NCI-H526 (cell line): ENCODE measurements around the gene ACSL3.
"Not testable (repeated sequence)": the region's sequence is repeated elsewhere in the genome, so short reads cannot be mapped to it uniquely, and the experiment has no call there.

Source experiments
- DNase-seq, 2 experiments: peaks; one replicate each; lab custom pipeline; 2025; lab: John Stamatoyannopoulos, UW

The ACSL3 gene

DNA sequence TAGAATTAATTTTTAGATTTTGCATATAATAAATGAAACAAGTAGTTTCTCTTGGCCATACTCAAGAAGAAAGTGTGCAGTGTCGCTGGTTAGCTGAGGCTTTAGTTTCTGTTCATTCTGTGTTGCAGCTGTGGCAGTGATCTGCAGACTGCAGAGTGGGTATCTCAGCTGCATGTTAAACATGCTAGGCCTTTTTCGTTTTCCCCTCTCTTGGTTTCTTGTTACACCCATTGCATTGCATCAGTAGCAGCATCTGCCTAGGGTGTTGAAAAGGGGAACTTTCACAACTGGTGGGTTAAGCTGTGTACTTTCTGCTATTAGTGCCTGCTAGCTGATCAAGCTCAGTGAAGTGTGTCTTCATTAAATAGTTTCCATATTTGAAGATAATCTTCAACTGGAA, 51.3 kb downstream of the ACSL3 start:
- no peak for DNase-seq

- no peak for DNase-seq
These were observed 51.9 kb downstream of the ACSL3 start for GRCh38 chr2:222912776-222913175.

DNA sequence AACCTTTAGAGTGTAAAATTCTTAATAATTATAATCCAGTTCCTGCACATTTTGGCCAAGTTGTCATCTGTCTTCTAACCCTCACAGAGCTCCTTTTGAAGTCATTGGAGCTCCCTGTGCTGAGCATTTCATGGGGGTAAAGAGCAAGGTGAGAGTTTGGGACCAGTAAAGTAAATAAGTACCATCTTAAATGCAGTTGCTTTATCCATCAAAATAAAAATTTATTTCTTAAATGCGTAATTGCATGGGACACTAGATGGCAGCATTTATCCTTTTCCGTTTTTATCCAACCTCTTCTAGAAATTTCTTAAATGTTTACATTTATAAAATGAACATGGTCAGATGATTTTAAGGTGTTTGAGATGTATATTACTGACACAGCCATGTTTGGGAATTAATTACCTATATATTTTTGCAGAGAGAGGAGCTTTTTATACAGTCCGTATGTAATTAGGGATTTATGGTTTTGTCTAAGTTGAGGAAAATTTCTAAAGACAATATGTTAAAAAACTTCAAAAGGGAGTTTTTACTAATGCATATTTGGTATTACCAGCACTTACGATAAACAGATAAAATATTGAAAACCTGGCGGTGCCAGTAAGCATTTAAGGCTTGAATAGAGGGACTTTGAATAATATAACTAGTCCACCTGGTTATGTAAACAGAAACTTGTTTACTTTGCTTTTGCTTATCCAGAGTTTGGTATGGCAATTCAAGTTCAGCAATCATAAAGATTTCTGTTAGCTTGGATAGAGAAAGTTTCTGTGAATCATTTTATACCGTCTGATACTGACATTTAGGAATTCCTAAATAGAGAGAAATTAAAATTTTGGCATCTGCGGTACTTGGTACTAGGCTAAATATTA, 54.5 kb downstream of the ACSL3 start:
- DNase-seq = peak; percentile 13 to 51

DNA sequence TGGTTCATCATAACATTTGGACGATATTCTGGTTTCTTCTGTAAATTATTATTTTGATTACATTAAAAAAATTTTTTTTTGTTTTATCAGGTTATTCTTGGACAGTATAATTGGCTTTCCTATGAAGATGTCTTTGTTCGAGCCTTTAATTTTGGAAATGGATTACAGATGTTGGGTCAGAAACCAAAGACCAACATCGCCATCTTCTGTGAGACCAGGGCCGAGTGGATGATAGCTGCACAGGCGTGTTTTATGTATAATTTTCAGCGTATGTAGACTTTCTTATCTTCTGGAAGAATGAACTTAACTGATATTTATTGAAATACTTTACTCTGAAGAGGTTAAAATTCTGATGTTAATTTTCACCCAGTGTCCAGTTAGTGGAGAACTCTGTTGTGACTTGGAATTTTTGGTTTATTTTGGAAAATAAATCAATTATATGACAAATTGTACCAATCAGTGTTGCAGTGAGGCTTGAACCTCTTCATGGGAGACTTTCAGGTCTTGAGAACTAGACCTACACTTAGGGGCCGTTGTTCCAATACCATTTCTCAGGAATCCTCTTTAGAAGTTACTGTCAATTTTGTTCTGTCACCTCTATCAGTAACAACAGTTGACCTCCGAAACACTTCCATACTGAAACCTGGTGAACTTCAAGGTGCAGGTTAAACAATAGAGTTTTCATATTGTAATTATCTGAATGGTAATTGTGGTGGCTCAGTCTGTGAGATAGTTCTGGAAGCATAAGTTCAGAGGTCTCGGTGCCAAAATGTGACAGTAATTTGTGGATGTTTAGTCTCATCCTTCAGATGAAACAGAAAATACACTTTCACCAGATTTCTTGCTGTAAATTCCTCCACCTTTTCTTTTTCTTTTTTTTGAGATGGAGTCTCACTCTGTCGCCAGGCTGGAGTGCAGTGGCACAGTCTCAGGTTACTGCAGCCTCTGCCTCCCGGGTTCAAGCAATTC, 55.7 kb downstream of the ACSL3 start:
- no peak for DNase-seq

GRCh38 chr2:222917212-222917611, 56.4 kb downstream of the ACSL3 start:
- DNase-seq = not testable (repeated sequence)

- DNase-seq = no peak
These were observed 59.1 kb downstream of the ACSL3 start for GRCh38 chr2:222919841-222920526.

- no peak for DNase-seq
These were observed 59.9 kb downstream of the ACSL3 start for GRCh38 chr2:222920657-222921186.

- no peak for DNase-seq
These were observed 61.4 kb downstream of the ACSL3 start for GRCh38 chr2:222922019-222922800.

DNA sequence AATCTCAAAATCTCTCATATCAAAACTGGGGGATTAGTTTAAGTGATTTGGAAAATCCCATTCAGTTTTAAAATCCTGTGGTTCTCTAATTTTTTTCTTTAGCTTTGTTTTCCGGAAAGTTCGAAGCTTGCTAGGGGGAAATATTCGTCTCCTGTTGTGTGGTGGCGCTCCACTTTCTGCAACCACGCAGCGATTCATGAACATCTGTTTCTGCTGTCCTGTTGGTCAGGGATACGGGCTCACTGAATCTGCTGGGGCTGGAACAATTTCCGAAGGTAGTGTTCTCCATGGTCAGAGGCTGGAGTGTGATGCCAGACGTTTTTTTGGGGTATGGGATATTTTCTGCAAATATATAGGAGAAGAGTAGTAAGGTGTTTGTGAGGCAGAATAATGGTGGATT, 66.1 kb downstream of the ACSL3 start:
- no peak for DNase-seq

GRCh38 chr2:222927600-222927999, 66.8 kb downstream of the ACSL3 start:
- no peak for DNase-seq

GRCh38 chr2:222928335-222928734, 67.5 kb downstream of the ACSL3 start:
- no peak for DNase-seq

GRCh38 chr2:222930862-222931261, 70.0 kb downstream of the ACSL3 start:
- no peak for DNase-seq

GRCh38 chr2:222931659-222932058, 70.8 kb downstream of the ACSL3 start:
- no peak for DNase-seq

DNA sequence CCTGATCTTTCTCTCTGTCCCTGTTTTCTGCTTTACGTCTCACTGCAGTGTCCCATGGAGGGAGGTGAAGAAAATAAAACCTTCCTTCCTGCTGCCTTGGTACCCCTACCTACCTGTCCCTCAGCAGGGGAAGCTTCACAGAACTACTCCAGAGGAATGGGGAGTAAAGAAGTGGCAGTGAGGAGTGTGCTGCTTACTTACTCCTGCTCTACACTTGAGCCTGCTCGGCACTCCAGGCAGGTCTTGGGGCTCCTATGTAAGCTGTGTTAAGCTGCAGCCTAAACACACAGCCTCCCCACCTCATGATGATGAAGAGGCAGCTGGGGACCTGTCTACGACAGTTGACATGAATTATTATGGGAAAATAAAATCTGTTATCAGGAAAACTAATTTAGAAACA, 72.6 kb downstream of the ACSL3 start:
- DNase-seq = no peak

DNA sequence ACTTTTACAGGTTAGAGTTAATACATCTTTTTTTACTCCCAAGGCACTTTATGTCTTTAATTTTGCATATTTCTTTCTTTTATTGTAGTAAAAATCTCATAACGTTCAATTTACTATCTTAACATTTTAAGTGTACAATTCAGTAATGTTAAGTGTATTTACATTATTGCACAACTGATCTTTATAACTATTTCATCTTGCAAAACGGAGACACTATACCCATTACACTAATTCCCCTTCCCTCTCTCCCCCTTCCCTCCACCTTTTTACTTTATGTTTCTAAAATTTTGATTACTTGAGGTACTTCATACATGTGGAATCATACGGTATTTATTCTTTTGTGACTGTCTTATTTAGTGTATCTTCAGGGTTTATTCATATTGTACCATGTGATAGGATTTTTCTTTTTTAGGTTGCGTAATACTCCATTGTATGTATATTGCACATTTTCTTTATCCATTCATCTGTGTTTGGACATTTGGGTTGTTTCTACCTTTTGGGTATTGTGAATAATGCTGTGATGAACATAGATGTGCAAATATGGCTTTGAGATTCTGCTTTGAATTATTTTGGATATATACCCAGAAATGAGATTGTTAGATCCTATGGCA, 75.0 kb downstream of the ACSL3 start:
- DNase-seq = no peak

- DNase-seq = no peak
These were observed 75.9 kb downstream of the ACSL3 start for GRCh38 chr2:222936705-222937104.

DNA sequence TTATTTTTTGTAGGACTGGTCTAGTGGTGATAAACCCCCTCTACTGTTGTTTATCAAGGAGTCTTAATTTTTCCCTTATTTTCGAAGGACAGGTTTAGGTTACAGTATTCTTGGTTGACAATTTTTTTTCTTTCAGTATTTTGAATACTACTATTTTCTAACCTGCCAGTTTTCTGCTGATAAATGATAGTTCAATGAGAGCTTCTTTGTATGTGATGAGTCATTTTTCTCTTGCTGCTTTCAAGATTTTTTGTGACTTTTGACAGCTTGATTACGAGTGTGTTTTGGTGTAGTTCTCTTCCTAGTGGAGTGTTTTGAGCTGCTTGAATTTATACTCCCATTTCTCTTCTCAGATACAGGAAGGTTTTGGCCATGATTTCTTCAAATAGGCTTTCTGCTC, 77.5 kb downstream of the ACSL3 start:
- no peak for DNase-seq

DNA sequence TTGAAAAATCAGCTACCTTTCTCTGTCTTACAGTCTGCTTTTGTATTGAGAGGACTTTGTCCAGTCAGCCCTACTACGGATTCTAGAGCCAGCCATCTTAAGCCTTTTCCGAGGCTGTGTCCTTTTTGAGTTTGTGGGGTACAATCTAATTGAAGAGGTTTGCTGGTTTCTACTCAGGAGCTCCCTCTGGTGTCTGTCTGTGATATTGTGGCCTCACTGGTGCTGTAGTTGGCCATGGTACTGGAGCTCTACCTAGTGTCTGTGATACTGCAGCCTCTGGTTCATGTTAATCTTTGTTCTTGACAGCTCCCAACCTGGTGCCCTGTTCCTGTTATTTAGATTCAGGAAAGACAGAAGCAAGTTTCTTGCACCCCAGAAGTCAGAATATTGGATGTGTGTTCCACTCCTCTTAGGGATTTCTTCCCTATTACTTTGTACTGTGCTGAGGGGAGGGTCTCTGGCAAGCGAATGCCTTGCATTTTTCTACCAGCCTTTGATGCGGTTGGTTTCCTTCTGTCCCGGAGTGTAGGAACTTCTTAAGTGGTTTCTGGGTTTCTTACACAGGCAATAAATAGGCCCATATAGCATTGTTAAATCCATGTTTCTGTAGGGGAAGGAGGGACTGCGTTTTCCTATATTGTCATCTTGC, 78.5 kb downstream of the ACSL3 start:
- peak; percentile 29 to 60 for DNase-seq

DNA sequence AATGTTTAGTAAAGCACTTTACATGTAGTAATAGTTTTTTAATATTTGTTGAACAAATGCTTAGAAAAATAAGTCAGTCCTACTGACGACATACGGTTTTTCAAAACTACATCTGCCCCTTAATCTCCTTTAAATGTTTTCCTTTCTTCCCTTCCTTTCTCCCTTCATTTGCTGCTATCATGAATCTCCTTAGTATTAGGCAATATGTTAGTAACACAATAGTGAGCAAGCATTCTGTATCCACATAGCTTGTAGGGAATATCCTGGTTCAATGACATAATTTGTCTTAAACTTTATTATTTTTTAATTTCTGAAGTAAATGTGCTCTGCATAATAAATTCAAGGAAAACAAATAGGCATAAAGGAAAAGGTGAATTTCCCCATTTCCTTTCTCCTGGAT, 79.1 kb downstream of the ACSL3 start:
- no peak for DNase-seq

DNA sequence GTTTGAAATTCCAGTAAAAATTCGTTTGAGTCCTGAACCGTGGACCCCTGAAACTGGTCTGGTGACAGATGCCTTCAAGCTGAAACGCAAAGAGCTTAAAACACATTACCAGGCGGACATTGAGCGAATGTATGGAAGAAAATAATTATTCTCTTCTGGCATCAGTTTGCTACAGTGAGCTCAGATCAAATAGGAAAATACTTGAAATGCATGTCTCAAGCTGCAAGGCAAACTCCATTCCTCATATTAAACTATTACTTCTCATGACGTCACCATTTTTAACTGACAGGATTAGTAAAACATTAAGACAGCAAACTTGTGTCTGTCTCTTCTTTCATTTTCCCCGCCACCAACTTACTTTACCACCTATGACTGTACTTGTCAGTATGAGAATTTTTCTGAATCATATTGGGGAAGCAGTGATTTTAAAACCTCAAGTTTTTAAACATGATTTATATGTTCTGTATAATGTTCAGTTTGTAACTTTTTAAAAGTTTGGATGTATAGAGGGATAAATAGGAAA, 80.7 kb downstream of the ACSL3 start:
- DNase-seq = no peak
